Body of pancreas (tissue), 4 donors: ENCODE data around the gene HSPA12B.

Source experiments
- CTCF ChIP-seq, 7 experiments: fragments of 450-650 bp in 4 of 7; fragments of 200-600 bp in 3 of 7; sonication (generic) in 3 of 7; IDR thresholded peaks; one replicate each; pipeline ENCODE4 v1.5.1; 2016 to 2019; ENCODE audit warnings: antibody characterized with exemption in 7 of 7
- POLR2A ChIP-seq, 3 donors: fragments of 450-650 bp; IDR thresholded peaks; one replicate each; pipeline ENCODE4 v1.6.1; 2016; ENCODE audit warnings: antibody characterized with exemption in 3 of 3, mild to moderate bottlenecking in 2 of 3

DNA sequence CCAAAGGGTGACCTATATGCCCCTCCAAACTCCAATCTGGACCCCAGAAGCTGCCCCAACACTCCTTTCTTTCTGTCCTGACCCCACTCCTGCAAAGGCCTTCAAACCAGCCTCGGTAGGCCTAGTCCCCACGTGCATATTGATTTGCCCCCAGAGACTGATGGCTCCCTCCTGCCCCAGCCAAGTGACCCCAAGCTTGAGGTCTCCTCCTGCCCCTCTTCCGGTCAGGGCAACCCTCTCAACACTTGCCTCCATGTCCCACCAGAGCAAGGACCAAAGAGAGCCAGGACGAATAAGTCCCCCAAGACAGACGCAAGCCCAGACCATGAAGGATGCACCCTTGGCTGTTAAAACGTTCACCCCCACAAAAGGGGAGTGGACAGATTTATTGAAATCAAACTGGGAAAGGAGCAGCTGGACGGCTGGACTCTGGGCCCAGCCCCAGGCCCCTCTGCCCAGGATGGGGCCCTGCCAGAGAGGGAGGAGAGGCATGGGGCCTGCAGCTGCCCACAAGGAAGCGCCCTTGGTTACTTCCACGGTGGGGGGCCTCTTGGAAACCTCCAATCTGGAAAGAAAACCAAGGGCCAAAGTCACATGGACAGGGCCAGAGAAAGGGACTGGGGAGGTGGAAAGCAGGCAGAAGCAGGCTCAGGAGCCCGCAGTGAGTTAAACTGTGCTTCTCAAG lies 51.2 kb downstream of the HSPA12B start:
- no peak for TF ChIP-seq CTCF (IDR thresholded peaks at IDR 0.05)
- no peak for TF ChIP-seq POLR2A (IDR thresholded peaks at IDR 0.05)
